DND-41 (cell line): Measurements from ENCODE around the gene PDLIM1.

Source experiments
- CTCF ChIP-seq: IDR thresholded peaks from 2 replicates; pipeline ENCODE4 v1.5.1; 2012; ENCODE audit warnings: borderline replicate concordance, low read length, moderate library complexity, mild to moderate bottlenecking; ENCODE audit not compliant: poor library complexity, severe bottlenecking; ENCODE audit errors: extremely low read depth
- EZH2 ChIP-seq: IDR thresholded peaks from 3 replicates; pipeline ENCODE4 v1.6.1; 2012; ENCODE audit warnings: borderline replicate concordance, low read depth, mild to moderate bottlenecking, moderate library complexity, low read length, inconsistent platforms; ENCODE audit not compliant: severe bottlenecking

DNA sequence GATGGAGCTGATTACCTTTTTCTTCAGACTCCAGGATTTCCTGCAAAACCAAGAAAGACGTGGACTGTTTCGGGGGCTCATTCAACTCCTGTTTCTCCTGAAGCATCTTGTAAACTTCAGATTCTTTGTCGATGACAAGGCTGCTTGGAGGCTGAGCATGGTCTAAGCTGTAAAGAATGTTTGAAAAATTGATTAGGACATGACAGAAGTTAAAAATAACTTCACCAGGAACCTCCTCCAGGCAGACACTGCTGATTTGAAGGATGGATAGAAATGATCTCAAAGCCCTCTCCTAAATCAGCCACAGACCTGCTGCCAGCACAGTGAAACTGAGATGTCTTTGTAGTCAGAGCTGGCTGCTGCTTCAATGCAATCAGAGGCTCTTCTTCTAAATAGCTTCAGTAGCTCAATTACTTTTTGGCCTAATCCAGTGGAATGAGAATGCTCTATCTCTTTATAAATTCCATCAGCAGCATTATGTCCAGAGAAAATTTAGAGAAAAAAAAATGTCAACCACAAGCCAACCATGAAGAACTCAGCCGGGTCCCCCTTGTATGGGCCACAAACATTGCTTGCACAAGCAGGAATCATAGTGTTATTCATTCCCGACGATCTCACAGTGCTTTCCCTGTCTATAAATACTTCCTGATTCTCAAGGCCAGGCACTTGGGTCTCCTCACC, 43.5 kb downstream of the PDLIM1 start:
- TF ChIP-seq CTCF: no peak
- TF ChIP-seq EZH2: no peak
